Mesenchymal stem cell (in vitro differentiated cells and primary cell): ENCODE measurements around the gene TRAF4.
A peak's percentile ranks its signal among the peaks of the same experiment; 100 is the strongest.

Source experiments
- DNase-seq: peaks from one replicate; pipeline ENCODE4 v3.0.0-alpha.2; 2013
- H2AFZ ChIP-seq: one replicate; pipeline ENCODE4 v1.6.1; 2013; ENCODE audit warnings: low read depth, mild to moderate bottlenecking, control low read depth, inconsistent platforms, low read length, moderate library complexity
- H2AK5ac ChIP-seq: 2 replicates; pipeline ENCODE4 v1.6.1; 2013; ENCODE audit warnings: low read length, moderate library complexity, mild to moderate bottlenecking, inconsistent platforms; ENCODE audit not compliant: severe bottlenecking
- H2BK120ac ChIP-seq: one replicate; pipeline ENCODE4 v1.6.1; 2013; ENCODE audit warnings: low read depth, mild to moderate bottlenecking, inconsistent platforms, low read length, moderate library complexity
- H2BK12ac ChIP-seq, 2 experiments: one replicate each; pipeline ENCODE4 v1.6.1; 2013; ENCODE audit warnings: inconsistent platforms in 2 of 2, low read length in 2 of 2, mild to moderate bottlenecking in 2 of 2, moderate library complexity in 2 of 2, control low read depth in 1 of 2
- H2BK15ac ChIP-seq: one replicate; pipeline ENCODE4 v1.6.1; 2013; ENCODE audit warnings: mild to moderate bottlenecking, low read depth, inconsistent platforms; ENCODE audit not compliant: poor library complexity, severe bottlenecking
- H2BK5ac ChIP-seq: 2 replicates; pipeline ENCODE4 v1.6.1; 2013; ENCODE audit warnings: low read depth, mild to moderate bottlenecking, low read length, control low read depth, inconsistent platforms; ENCODE audit not compliant: poor library complexity, severe bottlenecking
- H3K14ac ChIP-seq, 2 experiments: one replicate each; pipeline ENCODE4 v1.6.1; 2013; ENCODE audit warnings: inconsistent platforms in 2 of 2, low read length in 2 of 2, control low read depth in 1 of 2, mild to moderate bottlenecking in 1 of 2, moderate library complexity in 1 of 2
- H3K18ac ChIP-seq, 2 experiments: one replicate each; pipeline ENCODE4 v1.6.1; 2013; ENCODE audit warnings: inconsistent platforms in 2 of 2, low read length in 2 of 2, control low read depth in 1 of 2, low read depth in 1 of 2, mild to moderate bottlenecking in 1 of 2
- H3K23ac ChIP-seq, 2 experiments: one replicate each; pipeline ENCODE4 v1.6.1; 2013; ENCODE audit warnings: inconsistent platforms in 2 of 2, low read length in 2 of 2, mild to moderate bottlenecking in 2 of 2, moderate library complexity in 2 of 2, control low read depth in 1 of 2
- H3K27ac ChIP-seq: 2 replicates; pipeline ENCODE4 v1.5.1; 2013; ENCODE audit warnings: mild to moderate bottlenecking, moderate library complexity, low read length, control low read depth, inconsistent platforms; ENCODE audit not compliant: poor library complexity, severe bottlenecking
- H3K27me3 ChIP-seq, 2 experiments: 2 replicates each; pipeline versions ENCODE4 v1.6.1 to v1.7.0; 2013; ENCODE audit warnings: low read length in 2 of 2, mild to moderate bottlenecking in 2 of 2, moderate library complexity in 2 of 2, control low read depth in 1 of 2, inconsistent platforms in 1 of 2; ENCODE audit not compliant: control insufficient read depth in 1 of 2, insufficient read depth in 1 of 2
- H3K36me3 ChIP-seq, 2 experiments: 2 replicates each; pipeline versions ENCODE4 v1.6.1 to v1.7.0; 2013; ENCODE audit warnings: low read length in 2 of 2, control low read depth in 1 of 2, inconsistent platforms in 1 of 2, low read depth in 1 of 2, mild to moderate bottlenecking in 1 of 2; ENCODE audit not compliant: insufficient read depth in 2 of 2, control insufficient read depth in 1 of 2
- H3K4ac ChIP-seq, 2 experiments: one replicate each; pipeline ENCODE4 v1.6.1; 2013; ENCODE audit warnings: inconsistent platforms in 2 of 2, low read length in 2 of 2, mild to moderate bottlenecking in 2 of 2, moderate library complexity in 2 of 2, control low read depth in 1 of 2, low read depth in 1 of 2
- H3K4me1 ChIP-seq: 2 replicates; pipeline ENCODE4 v1.6.1; 2013; ENCODE audit warnings: low read depth, low read length, control low read depth; ENCODE audit not compliant: control insufficient read depth, insufficient read depth
- H3K4me2 ChIP-seq: 2 replicates; pipeline ENCODE4 v1.6.1; 2013; ENCODE audit warnings: low read length, mild to moderate bottlenecking, inconsistent platforms; ENCODE audit not compliant: poor library complexity, severe bottlenecking
- H3K4me3 ChIP-seq, 2 experiments: 2 replicates each; pipeline versions ENCODE4 v1.5.1 to v1.7.0; 2013; ENCODE audit warnings: low read length in 2 of 2, mild to moderate bottlenecking in 2 of 2, control low read depth in 1 of 2, low read depth in 1 of 2; ENCODE audit not compliant: insufficient read depth in 1 of 2
- H3K79me1 ChIP-seq: replicated peaks from 2 replicates; pipeline ENCODE4 v1.6.1; 2013; ENCODE audit warnings: mild to moderate bottlenecking, control low read depth, low read length, inconsistent platforms; ENCODE audit not compliant: poor library complexity, severe bottlenecking
- H3K9ac ChIP-seq: 2 replicates; pipeline ENCODE4 v1.7.0; 2013; ENCODE audit warnings: mild to moderate bottlenecking, low read length, moderate library complexity
- H3K9me3 ChIP-seq: 2 replicates; pipeline ENCODE4 v1.7.0; 2013; ENCODE audit warnings: mild to moderate bottlenecking, low read length; ENCODE audit not compliant: control insufficient read depth
- H4K8ac ChIP-seq: one replicate; pipeline ENCODE4 v1.6.1; 2013; ENCODE audit warnings: inconsistent platforms, mild to moderate bottlenecking, low read length, moderate library complexity
- H4K91ac ChIP-seq: one replicate; pipeline ENCODE4 v1.6.1; 2013; ENCODE audit warnings: mild to moderate bottlenecking, low read length, inconsistent platforms
- whole genome bisulfite sequencing: methylation state at CpG from one replicate; pipeline ENCODE4 v1.1.7; 2013; ENCODE audit warnings: mixed read lengths; 5-methylcytosine and 5-hydroxymethylcytosine counted together

The TRAF4 gene

DNA sequence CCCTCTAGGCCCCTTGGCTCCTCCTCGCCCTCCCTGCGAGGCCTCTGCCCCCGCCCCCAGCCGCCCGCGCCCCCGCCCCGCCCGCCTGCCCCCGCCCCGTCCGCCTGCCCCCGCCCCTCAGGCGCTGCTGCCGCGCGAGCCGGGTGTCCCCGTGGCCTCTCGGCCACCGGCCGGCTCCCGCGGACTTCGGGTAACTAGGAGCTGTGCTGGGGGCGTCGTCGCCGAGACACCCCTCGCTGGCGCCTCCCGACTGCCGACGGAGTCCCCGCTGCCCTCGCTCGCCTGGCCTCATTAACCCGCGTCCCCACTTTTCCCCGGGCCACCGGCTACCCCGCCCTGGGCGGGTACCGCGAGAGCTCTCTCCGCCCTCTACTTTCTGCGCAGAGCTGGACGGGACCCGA, 17.6 kb upstream of the TRAF4 start, which contains the start of gene TLCD1:
TSS of gene TLCD1 (minus strand) at position 8 of the 401 bp plus-strand sequence. CDS start 136 bp downstream, outside the sequence.
- peaks cover 2% of the 10 kb centered on the region for H3K79me1 ChIP-seq
- peak within 1 kb of the TSS; percentile 68 for H2BK5ac ChIP-seq
- H3K9ac ChIP-seq = peak within 1 kb of the TSS; percentile 91
- H3K27me3 ChIP-seq = no peaks in the 10 kb centered on the region
- H2BK15ac ChIP-seq = peak within 1 kb of the TSS; percentile 92
- peaks cover 26% of the 10 kb centered on the region for H3K4me1 ChIP-seq
- H3K4me2 ChIP-seq = peak within 1 kb of the TSS; percentile 96
- H3K36me3 ChIP-seq = peaks cover 25 to 37% of the 10 kb centered on the region in 2 experiments
- H4K8ac ChIP-seq = peak within 1 kb of the TSS; percentile 80
- peak within 1 kb of the TSS; percentile 97 for H3K4ac ChIP-seq
- H3K9me3 ChIP-seq = no peaks in the 10 kb centered on the region
- peak within 1 kb of the TSS; percentile 67 for H2AFZ ChIP-seq
- peak; percentile 80 for DNase-seq
- under 1% methylated on average over 32 of the region's 49 CpGs for WGBS
- peak within 1 kb of the TSS; percentile 94 for H4K91ac ChIP-seq
- peak within 1 kb of the TSS in 1 of 2 experiments; percentile 94 for H2BK12ac ChIP-seq
- peak within 1 kb of the TSS; percentile 64 to 99 for H3K4me3 ChIP-seq
- H3K23ac ChIP-seq = peak within 1 kb of the TSS; percentile 87 to 96
- H3K18ac ChIP-seq = peak within 1 kb of the TSS; percentile 93 to 97
- H3K14ac ChIP-seq = peak within 1 kb of the TSS; percentile 82 to 93
- peak within 1 kb of the TSS; percentile 75 for H2BK120ac ChIP-seq
- peak within 1 kb of the TSS; percentile 33 for H2AK5ac ChIP-seq
- peak within 1 kb of the TSS; percentile 95 for H3K27ac ChIP-seq

DNA sequence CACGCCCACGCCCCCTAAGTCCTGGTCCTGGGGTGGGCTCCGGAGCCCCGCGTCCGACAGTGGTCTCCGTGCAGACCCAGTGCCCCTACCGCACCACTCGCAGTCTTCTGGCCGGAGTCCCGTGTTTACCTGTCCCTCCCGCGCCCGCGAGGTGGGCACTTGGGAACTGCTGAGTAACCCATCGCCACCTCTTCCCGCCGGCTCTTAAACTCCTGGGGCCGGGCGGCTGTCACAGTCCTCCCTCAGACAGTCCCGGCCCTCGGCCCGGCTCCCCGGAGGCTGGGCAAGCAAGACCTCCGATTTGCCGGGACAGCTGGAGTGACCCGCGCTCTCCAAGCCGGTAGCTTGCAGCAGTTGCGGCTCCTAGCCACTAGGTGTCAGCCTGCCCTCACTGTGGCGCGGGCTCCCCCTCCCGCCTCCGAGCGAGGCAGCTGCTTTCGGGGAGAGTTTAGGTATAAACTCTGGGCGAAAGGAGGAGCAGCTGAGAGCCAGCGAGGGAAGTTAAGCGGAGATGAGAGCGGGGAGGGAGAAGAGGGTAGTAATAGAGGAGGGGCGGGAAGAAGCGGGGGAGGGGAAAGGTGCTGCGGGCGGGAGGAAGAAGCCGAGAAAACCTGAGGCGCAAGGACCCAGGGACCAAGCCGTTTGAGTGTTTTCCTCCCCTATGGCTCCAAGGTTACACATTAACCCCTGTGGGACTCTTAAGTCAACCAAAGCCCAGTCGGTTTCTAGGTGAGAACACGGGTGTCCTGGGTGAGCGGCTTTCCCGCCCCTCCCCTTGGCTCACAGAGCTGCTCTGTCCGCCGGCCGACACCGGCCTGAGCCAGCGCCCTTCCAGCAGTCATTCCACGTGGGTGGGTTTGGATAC, 17.0 kb upstream of the TRAF4 start:
- Histone ChIP-seq H4K91ac (peak overlapping the region; percentile 58), H2BK12ac (peak overlapping the region in 1 of 2 experiments; percentile 68), H3K4me2 (peak overlapping the region; percentile 91), H2BK15ac (no peak overlapping the region), H3K9me3 (no peaks in the 10 kb centered on the region), H3K9ac (peak overlapping the region; percentile 91), H3K4me1 (peaks cover 26% of the 10 kb centered on the region), H3K23ac (peak overlapping the region in 1 of 2 experiments; percentile 27), H3K36me3 (peaks cover 23 to 31% of the 10 kb centered on the region in 2 experiments), H3K14ac (no peak overlapping the region), H2AK5ac (no peak overlapping the region), H4K8ac (no peak overlapping the region), H3K27me3 (no peaks in the 10 kb centered on the region), H3K4me3 (peak overlapping the region; percentile 64 to 99), H3K79me1 (peaks cover 2% of the 10 kb centered on the region), H2BK120ac (no peak overlapping the region), H2BK5ac (no peak overlapping the region), H3K4ac (peak overlapping the region in 1 of 2 experiments; percentile 62), H3K27ac (peak overlapping the region; percentile 95), H3K18ac (peak overlapping the region; percentile 65 to 80), H2AFZ (peak overlapping the region; percentile 70)
- peak; percentile 95 for DNase-seq
- under 1% methylated on average over 55 of the region's 57 CpGs for WGBS

DNA sequence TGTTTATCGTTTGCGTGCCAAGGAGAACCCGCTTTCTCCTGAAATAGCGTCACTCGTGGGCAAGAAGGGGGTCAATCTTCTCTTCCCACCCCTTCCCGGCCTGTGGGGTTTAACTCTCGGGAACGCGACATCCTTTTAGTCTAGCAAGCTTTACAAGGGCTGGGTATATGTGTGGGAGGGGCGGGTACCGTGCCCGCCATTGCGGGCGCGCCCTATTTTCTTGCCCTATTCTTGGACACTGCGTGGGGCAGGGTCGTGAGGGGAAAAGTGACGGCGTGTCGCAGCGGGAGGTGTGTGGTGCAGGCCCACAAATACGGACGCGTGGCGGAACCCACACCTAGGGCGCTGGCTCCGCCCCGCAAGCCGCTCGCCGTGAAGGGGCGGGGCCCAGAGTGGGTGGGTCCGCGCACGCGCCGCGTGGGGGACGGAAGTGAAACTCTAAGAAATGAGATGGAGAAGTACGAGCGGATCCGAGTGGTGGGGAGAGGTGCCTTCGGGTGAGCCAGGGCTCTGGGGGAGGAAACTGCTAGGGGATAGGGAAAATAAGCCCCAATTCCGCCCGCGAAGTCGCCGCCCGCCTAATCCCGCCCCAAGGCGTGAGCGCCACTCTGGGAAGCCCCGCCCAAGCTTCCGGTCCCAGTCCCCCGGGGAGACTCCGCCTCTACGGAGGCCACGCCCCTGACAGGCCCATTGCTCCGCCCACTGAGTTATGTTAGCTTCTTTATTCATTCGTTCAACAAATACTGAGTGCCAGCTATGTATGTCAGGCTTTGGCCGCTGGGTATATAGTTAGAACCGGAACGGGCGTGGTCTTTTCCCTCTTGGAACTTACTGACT, 15.2 kb upstream of the TRAF4 start, which contains the start of gene NEK8:
TSS of gene NEK8 (plus strand) at position 425 of the 837 bp plus-strand sequence. CDS start at position 451, 26 bp downstream.
- peak within 1 kb of the TSS; percentile 91 for H3K9ac ChIP-seq
- no peaks in the 10 kb centered on the region for H3K27me3 ChIP-seq
- peak within 1 kb of the TSS; percentile 85 for H4K8ac ChIP-seq
- H3K9me3 ChIP-seq = no peaks in the 10 kb centered on the region
- peaks cover 2% of the 10 kb centered on the region for H3K79me1 ChIP-seq
- no peak within 1 kb of the TSS for H2AK5ac ChIP-seq
- peak within 1 kb of the TSS; percentile 100 for H3K27ac ChIP-seq
- peak within 1 kb of the TSS; percentile 75 for H2AFZ ChIP-seq
- H2BK120ac ChIP-seq = peak within 1 kb of the TSS; percentile 44
- peak within 1 kb of the TSS; percentile 1 to 26 for H3K23ac ChIP-seq
- peak within 1 kb of the TSS; percentile 94 for H2BK15ac ChIP-seq
- peak within 1 kb of the TSS; percentile 78 to 84 for H3K4ac ChIP-seq
- H4K91ac ChIP-seq = peak within 1 kb of the TSS; percentile 80
- H3K18ac ChIP-seq = peak within 1 kb of the TSS; percentile 88 to 96
- peaks cover 19% of the 10 kb centered on the region for H3K4me1 ChIP-seq
- peak within 1 kb of the TSS; percentile 100 for H2BK5ac ChIP-seq
- DNase-seq = peak; percentile 95
- under 1% methylated on average over 54 of the region's 64 CpGs for WGBS
- peak within 1 kb of the TSS in 1 of 2 experiments; percentile 73 for H3K14ac ChIP-seq
- H3K36me3 ChIP-seq = peaks cover 7 to 16% of the 10 kb centered on the region in 2 experiments
- peak within 1 kb of the TSS in 1 of 2 experiments; percentile 74 for H2BK12ac ChIP-seq
- peak within 1 kb of the TSS; percentile 93 for H3K4me2 ChIP-seq
- peak within 1 kb of the TSS; percentile 82 to 99 for H3K4me3 ChIP-seq
